Karpas-422 (cell line): ENCODE data around the gene ARFGEF3. TPM values are rescaled to one million over a fixed set of nuclear protein-coding genes. Genes with fewer than 3 reads are reported as not detected.

ENCODE experiments used
- DNase-seq: peaks from one replicate; pipeline ENCODE4 v3.0.0-alpha.2; 2015
- H2AFZ ChIP-seq: fragments of 200-600 bp; sonication (generic); 2 replicates; pipeline ENCODE4 v1.6.1; 2014; ENCODE audit warnings: antibody characterized with exemption, low read length, mixed read lengths
- H3K27ac ChIP-seq: fragments of 200-600 bp; sonication (generic); 2 replicates; pipeline ENCODE4 v1.5.1; 2014; ENCODE audit warnings: mild to moderate bottlenecking, low read length, moderate library complexity
- H3K27me3 ChIP-seq: fragments of 200-600 bp; sonication (generic); 2 replicates; pipeline ENCODE4 v1.6.1; 2014; ENCODE audit warnings: low read length, mixed read lengths
- H3K36me3 ChIP-seq: fragments of 200-600 bp; sonication (generic); 2 replicates; pipeline ENCODE4 v1.6.1; 2014; ENCODE audit warnings: low read length, mixed read lengths; ENCODE audit not compliant: insufficient read depth
- H3K4me1 ChIP-seq: fragments of 200-600 bp; sonication (generic); 2 replicates; pipeline ENCODE4 v1.6.1; 2014; ENCODE audit warnings: mild to moderate bottlenecking, low read length, mixed read lengths
- H3K4me2 ChIP-seq: fragments of 200-600 bp; sonication (generic); 2 replicates; pipeline ENCODE4 v1.6.1; 2014; ENCODE audit warnings: low read length, low read depth, mild to moderate bottlenecking; ENCODE audit not compliant: poor library complexity, severe bottlenecking
- H3K4me3 ChIP-seq: fragments of 200-600 bp; sonication (generic); 2 replicates; pipeline ENCODE4 v1.5.1; 2014; ENCODE audit warnings: mild to moderate bottlenecking, antibody characterized with exemption, low read length, mixed read lengths
- H3K79me2 ChIP-seq: fragments of 200-600 bp; sonication (generic); 2 replicates; pipeline ENCODE4 v1.6.1; 2014; ENCODE audit warnings: mild to moderate bottlenecking, low read length, mixed read lengths
- H3K9ac ChIP-seq: fragments of 200-600 bp; sonication (generic); 2 replicates; pipeline ENCODE4 v1.6.0; 2014; ENCODE audit warnings: low read length
- H3K9me2 ChIP-seq: fragments of 200-600 bp; sonication (generic), shearing (Covaris generic); replicated peaks from 2 replicates; pipeline ENCODE4 v1.6.0; 2014; ENCODE audit warnings: mild to moderate bottlenecking, low read length, moderate library complexity; ENCODE audit not compliant: insufficient read depth
- H3K9me3 ChIP-seq: fragments of 300-700, 200-600 bp; sonication (generic); 2 replicates; pipeline ENCODE4 v1.6.1; 2014; ENCODE audit warnings: low read length, mixed read lengths
- H4K20me1 ChIP-seq: fragments of 200-600 bp; sonication (generic); 2 replicates; pipeline ENCODE4 v1.6.1; 2014; ENCODE audit warnings: mild to moderate bottlenecking, antibody characterized with exemption, low read length, low read depth; ENCODE audit not compliant: insufficient read depth
- total RNA-seq: library from RNA; depleted of rRNA; stranded (reverse); fragments of >200 nt; shearing (Covaris generic); gene quantifications from 2 replicates; pipeline ENCODE4 v1.2.3, GENCODE V29; 2014; ENCODE audit warnings: low replicate concordance

The ARFGEF3 gene
- total RNA-seq, 1 experiment from 2014 or later: 0.04 TPM

DNA sequence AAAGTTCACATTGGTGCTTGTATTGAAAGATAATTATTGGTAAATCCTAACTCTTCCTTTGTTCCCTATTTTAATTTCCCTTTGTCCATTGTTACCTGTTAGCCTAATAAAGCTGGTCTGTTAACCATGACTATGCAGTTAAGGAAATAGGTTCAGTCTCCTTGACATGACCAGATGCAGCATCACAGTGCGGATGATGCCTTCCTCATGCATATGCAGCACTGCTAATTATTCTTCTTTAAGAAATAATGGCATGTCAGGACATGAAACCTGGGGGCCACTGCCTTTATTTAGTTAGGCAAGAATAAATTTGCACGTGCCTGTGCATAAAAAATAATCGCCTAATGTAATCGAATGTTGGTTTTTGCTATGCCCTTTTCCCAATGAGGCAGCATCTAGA lies 40.1 kb downstream of the ARFGEF3 start:
- Histone ChIP-seq H3K79me2 (no peaks in the 10 kb centered on the region), H3K9ac (no peak overlapping the region), H3K9me2 (no peaks in the 10 kb centered on the region), H3K4me2 (no peak overlapping the region), H3K36me3 (no peaks in the 10 kb centered on the region), H3K4me1 (no peaks in the 10 kb centered on the region), H3K27ac (no peak overlapping the region), H2AFZ (no peak overlapping the region), H3K27me3 (no peaks in the 10 kb centered on the region), H3K4me3 (no peak overlapping the region), H3K9me3 (no peaks in the 10 kb centered on the region), H4K20me1 (no peaks in the 10 kb centered on the region)
- DNase-seq: no peak

- no peak overlapping the region for H2AFZ ChIP-seq
- H3K4me2 ChIP-seq: no peak overlapping the region
- H3K9me3 ChIP-seq: no peaks in the 10 kb centered on the region
- no peak overlapping the region for H3K4me3 ChIP-seq
- no peaks in the 10 kb centered on the region for H3K36me3 ChIP-seq
- H3K9me2 ChIP-seq: no peaks in the 10 kb centered on the region
- no peaks in the 10 kb centered on the region for H3K4me1 ChIP-seq
- H3K27me3 ChIP-seq: no peaks in the 10 kb centered on the region
- no peaks in the 10 kb centered on the region for H3K79me2 ChIP-seq
- H3K27ac ChIP-seq: no peak overlapping the region
- H4K20me1 ChIP-seq: no peaks in the 10 kb centered on the region
- no peak overlapping the region for H3K9ac ChIP-seq
- DNase-seq: no peak
Measured at GRCh38 chr6:138203315-138203714, 41.6 kb downstream of the ARFGEF3 start.

- no peaks in the 10 kb centered on the region for H3K79me2 ChIP-seq
- H3K27me3 ChIP-seq: no peaks in the 10 kb centered on the region
- no peak overlapping the region for H3K4me2 ChIP-seq
- H3K9ac ChIP-seq: no peak overlapping the region
- H3K9me3 ChIP-seq: no peaks in the 10 kb centered on the region
- DNase-seq: no peak
- H3K36me3 ChIP-seq: no peaks in the 10 kb centered on the region
- H3K4me1 ChIP-seq: no peaks in the 10 kb centered on the region
- no peak overlapping the region for H2AFZ ChIP-seq
- H3K27ac ChIP-seq: no peak overlapping the region
- H3K4me3 ChIP-seq: no peak overlapping the region
- H3K9me2 ChIP-seq: no peaks in the 10 kb centered on the region
- no peaks in the 10 kb centered on the region for H4K20me1 ChIP-seq
Measured at GRCh38 chr6:138204303-138204702, 42.6 kb downstream of the ARFGEF3 start.

GRCh38 chr6:138204792-138205384 lies 43.1 kb downstream of the ARFGEF3 start:
- Histone ChIP-seq H3K9ac (no peak overlapping the region), H3K27ac (no peak overlapping the region), H3K27me3 (no peaks in the 10 kb centered on the region), H3K4me3 (no peak overlapping the region), H3K79me2 (no peaks in the 10 kb centered on the region), H2AFZ (no peak overlapping the region), H3K9me2 (no peaks in the 10 kb centered on the region), H3K4me2 (no peak overlapping the region), H3K4me1 (no peaks in the 10 kb centered on the region), H4K20me1 (no peaks in the 10 kb centered on the region), H3K36me3 (no peaks in the 10 kb centered on the region), H3K9me3 (no peaks in the 10 kb centered on the region)
- no peak for DNase-seq

- no peak for DNase-seq
- Histone ChIP-seq H3K27ac (no peak overlapping the region), H3K36me3 (no peaks in the 10 kb centered on the region), H4K20me1 (no peaks in the 10 kb centered on the region), H3K4me3 (no peak overlapping the region), H3K4me1 (no peaks in the 10 kb centered on the region), H3K27me3 (no peaks in the 10 kb centered on the region), H3K79me2 (no peaks in the 10 kb centered on the region), H3K9ac (no peak overlapping the region), H3K4me2 (no peak overlapping the region), H3K9me2 (no peaks in the 10 kb centered on the region), H2AFZ (no peak overlapping the region), H3K9me3 (no peaks in the 10 kb centered on the region)
Measured at GRCh38 chr6:138205437-138206094, 43.8 kb downstream of the ARFGEF3 start.

- DNase-seq: no peak
- Histone ChIP-seq H3K27me3 (no peaks in the 10 kb centered on the region), H3K9me2 (no peaks in the 10 kb centered on the region), H3K79me2 (no peaks in the 10 kb centered on the region), H2AFZ (no peak overlapping the region), H3K4me1 (no peaks in the 10 kb centered on the region), H3K27ac (no peak overlapping the region), H4K20me1 (no peaks in the 10 kb centered on the region), H3K36me3 (no peaks in the 10 kb centered on the region), H3K9ac (no peak overlapping the region), H3K4me2 (no peak overlapping the region), H3K4me3 (no peak overlapping the region), H3K9me3 (no peaks in the 10 kb centered on the region)
Measured at GRCh38 chr6:138206862-138207261, 45.1 kb downstream of the ARFGEF3 start.

DNA sequence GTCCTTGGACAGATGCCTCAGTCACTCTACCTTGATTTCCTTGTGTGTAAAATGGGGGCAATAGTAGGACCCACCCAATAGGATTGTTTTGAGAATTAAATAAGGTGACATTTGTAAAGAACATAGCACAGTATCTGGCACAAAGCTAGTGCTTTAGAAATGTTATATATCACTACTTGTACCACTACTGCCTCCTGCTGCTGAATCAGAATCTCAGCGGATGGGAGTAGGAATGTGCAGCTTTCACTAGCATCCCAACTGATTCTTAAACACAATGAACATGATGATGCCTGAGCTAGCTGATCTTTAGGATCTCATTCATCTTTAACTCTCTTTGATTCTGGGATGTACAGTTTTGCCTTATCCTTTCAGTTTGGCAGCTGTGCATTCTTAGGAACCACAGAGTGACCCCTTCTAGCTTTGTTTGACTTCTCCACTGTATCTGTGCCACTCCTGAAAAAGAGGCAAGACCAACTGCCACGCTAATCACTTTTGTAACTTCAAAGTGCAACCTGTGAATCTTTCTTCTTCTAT lies 49.4 kb downstream of the ARFGEF3 start:
- no peak overlapping the region for H3K9ac ChIP-seq
- H3K79me2 ChIP-seq: no peaks in the 10 kb centered on the region
- H3K27me3 ChIP-seq: no peaks in the 10 kb centered on the region; the same call in 1 of the 2 replicates
- no peaks in the 10 kb centered on the region for H3K9me3 ChIP-seq
- no peaks in the 10 kb centered on the region for H3K36me3 ChIP-seq
- no peak overlapping the region for H2AFZ ChIP-seq
- H3K4me3 ChIP-seq: no peak overlapping the region
- no peak overlapping the region for H3K4me2 ChIP-seq
- H4K20me1 ChIP-seq: no peaks in the 10 kb centered on the region
- no peaks in the 10 kb centered on the region for H3K9me2 ChIP-seq
- H3K4me1 ChIP-seq: no peaks in the 10 kb centered on the region
- no peak overlapping the region for H3K27ac ChIP-seq
- DNase-seq: no peak

- no peak overlapping the region for H3K4me3 ChIP-seq
- no peaks in the 10 kb centered on the region for H3K4me1 ChIP-seq
- no peak overlapping the region for H3K9ac ChIP-seq
- H4K20me1 ChIP-seq: no peaks in the 10 kb centered on the region
- no peak overlapping the region for H3K27ac ChIP-seq
- H3K9me3 ChIP-seq: no peaks in the 10 kb centered on the region
- H3K9me2 ChIP-seq: no peaks in the 10 kb centered on the region
- DNase-seq: no peak
- no peaks in the 10 kb centered on the region; the same call in 1 of the 2 replicates for H3K27me3 ChIP-seq
- H2AFZ ChIP-seq: no peak overlapping the region
- no peaks in the 10 kb centered on the region for H3K36me3 ChIP-seq
- H3K79me2 ChIP-seq: no peaks in the 10 kb centered on the region
- no peak overlapping the region for H3K4me2 ChIP-seq
Measured at GRCh38 chr6:138211601-138212000, 49.9 kb downstream of the ARFGEF3 start.
